ENCODE data around the gene CHST8. TPM values are rescaled to one million over a fixed set of nuclear protein-coding genes. Genes with fewer than 3 reads are reported as not detected.

The CHST8 gene
- total RNA-seq, 1 experiment from 2014 or later, result not detected

GRCh38 chr19:33811246-33811645 is 189.5 kb downstream of the CHST8 start:
- no peak for DNase-seq (ENCODE audit: unreplicated experiment)
- Mint-ChIP-seq H3K27me3 (ENCODE audit: insufficient read depth, unreplicated experiment) (no peaks in the 10 kb centered on the region), H3K4me3 (ENCODE audit: unreplicated experiment) (no peak overlapping the region), H3K9me3 (ENCODE audit: unreplicated experiment) (no peaks in the 10 kb centered on the region), H3K36me3 (ENCODE audit: insufficient read depth, unreplicated experiment) (peaks cover 21% of the 10 kb centered on the region), H3K4me1 (ENCODE audit: insufficient read depth, unreplicated experiment) (peaks cover 11% of the 10 kb centered on the region), H3K27ac (ENCODE audit: low read depth, unreplicated experiment) (no peak overlapping the region)
- BruUV-seq (replicated peaks), result no TSS peak
- ChIA-PET POLR2A (interaction anchor here (0.6 to 2.0 kb wide), 3 partner anchors 8 to 158 kb away, joined by 3 to 5 read pairs (median 3); no protein-coding TSS in a partner anchor), CTCF (interaction anchor here (2.5 kb wide), 1 partner anchor 8 kb away, joined by 8 read pairs; no protein-coding TSS in a partner anchor)
- no peak for TF ChIP-seq CTCF (IDR thresholded peaks at IDR 0.05; ENCODE audit: unreplicated experiment)
- intact Hi-C loops (cut with micrococcal nuclease), result no loop called here

GRCh38 chr19:33811736-33812387 is 190.1 kb downstream of the CHST8 start:
- Mint-ChIP-seq H3K36me3 (ENCODE audit: insufficient read depth, unreplicated experiment) (peaks cover 21% of the 10 kb centered on the region), H3K27me3 (ENCODE audit: insufficient read depth, unreplicated experiment) (no peaks in the 10 kb centered on the region), H3K27ac (ENCODE audit: low read depth, unreplicated experiment) (no peak overlapping the region), H3K4me1 (ENCODE audit: insufficient read depth, unreplicated experiment) (peaks cover 9% of the 10 kb centered on the region), H3K4me3 (ENCODE audit: unreplicated experiment) (no peak overlapping the region), H3K9me3 (ENCODE audit: unreplicated experiment) (no peaks in the 10 kb centered on the region)
- intact Hi-C loops (cut with micrococcal nuclease), result no loop called here
- DNase-seq (ENCODE audit: unreplicated experiment), result no peak
- CTCF ChIA-PET, result interaction anchor here (0.6 kb wide), 1 partner anchor 299 kb away, joined by 4 read pairs; no protein-coding TSS in a partner anchor
- no peak for TF ChIP-seq CTCF (IDR thresholded peaks at IDR 0.05; ENCODE audit: unreplicated experiment)
- POLR2A ChIA-PET, result interaction anchor here (0.6 to 0.7 kb wide), 2 partner anchors 12 to 159 kb away, joined by 3 read pairs; no protein-coding TSS in a partner anchor
- BruUV-seq (replicated peaks), result no TSS peak

- Mint-ChIP-seq H3K27me3 (ENCODE audit: insufficient read depth, unreplicated experiment) (no peaks in the 10 kb centered on the region), H3K36me3 (ENCODE audit: insufficient read depth, unreplicated experiment) (peaks cover 21% of the 10 kb centered on the region), H3K4me1 (ENCODE audit: insufficient read depth, unreplicated experiment) (peaks cover 9% of the 10 kb centered on the region), H3K9me3 (ENCODE audit: unreplicated experiment) (no peaks in the 10 kb centered on the region), H3K27ac (ENCODE audit: low read depth, unreplicated experiment) (no peak overlapping the region), H3K4me3 (ENCODE audit: unreplicated experiment) (no peak overlapping the region)
- TF ChIP-seq CTCF (IDR thresholded peaks at IDR 0.05; ENCODE audit: unreplicated experiment), result no peak
- CTCF ChIA-PET, result interaction anchor here (0.6 kb wide), 1 partner anchor 298 kb away, joined by 4 read pairs; no protein-coding TSS in a partner anchor
- intact Hi-C loops (cut with micrococcal nuclease), result no loop called here
- no TSS peak for BruUV-seq (replicated peaks)
- no peak for DNase-seq (ENCODE audit: unreplicated experiment)
- POLR2A ChIA-PET, result no interaction called here
Measured at GRCh38 chr19:33812388-33813330, 190.9 kb downstream of the CHST8 start.
